ENCODE measurements around the gene CELSR2.
"Not testable (repeated sequence)": the region's sequence is repeated elsewhere in the genome, so short reads cannot be mapped to it uniquely, and the experiment has no call there.

Gene CELSR2

GRCh38 chr1:109281680-109282496 is 32.5 kb downstream of the CELSR2 start:
- no peak for DNase-seq

- no peak for DNase-seq
Measured at GRCh38 chr1:109282497-109282951, 33.2 kb downstream of the CELSR2 start.

GRCh38 chr1:109282952-109283747 is 33.8 kb downstream of the CELSR2 start, which contains the start of gene PSRC1:
TSS of gene PSRC1 (minus strand) at chr1:109283145.
- peak; percentile 92 to 94 for DNase-seq

GRCh38 chr1:109283748-109284600 is 34.6 kb downstream of the CELSR2 start:
- no peak for DNase-seq

- DNase-seq: not testable (repeated sequence)
Measured at GRCh38 chr1:109286762-109287161, 37.4 kb downstream of the CELSR2 start.

- DNase-seq: no peak
Measured at GRCh38 chr1:109290137-109290536, 40.8 kb downstream of the CELSR2 start.

- DNase-seq: no peak
Measured at GRCh38 chr1:109290998-109291397, 41.7 kb downstream of the CELSR2 start.

- DNase-seq: no peak
Measured at GRCh38 chr1:109292364-109292763, 43.0 kb downstream of the CELSR2 start.

GRCh38 chr1:109293026-109293425 is 43.7 kb downstream of the CELSR2 start:
- DNase-seq: no peak

GRCh38 chr1:109294481-109294880 is 45.1 kb downstream of the CELSR2 start:
- DNase-seq: no peak

GRCh38 chr1:109295712-109296415 is 46.5 kb downstream of the CELSR2 start:
- no peak for DNase-seq

GRCh38 chr1:109296782-109297181 is 47.4 kb downstream of the CELSR2 start:
- no peak for DNase-seq

- peak; percentile 18 to 31 for DNase-seq
Measured at GRCh38 chr1:109298666-109299557, 49.6 kb downstream of the CELSR2 start.

- DNase-seq: no peak
Measured at GRCh38 chr1:109299558-109300343, 50.4 kb downstream of the CELSR2 start.

- no peak for DNase-seq
Measured at GRCh38 chr1:109300650-109301151, 51.4 kb downstream of the CELSR2 start.

- DNase-seq: no peak
Measured at GRCh38 chr1:109301874-109302273, 52.5 kb downstream of the CELSR2 start.

GRCh38 chr1:109304226-109304920 is 55.0 kb downstream of the CELSR2 start:
- DNase-seq: no peak

- DNase-seq: not testable (repeated sequence)
Measured at GRCh38 chr1:109305991-109306390, 56.7 kb downstream of the CELSR2 start.

GRCh38 chr1:109306832-109307273 is 57.5 kb downstream of the CELSR2 start, which contains the start of gene MYBPHL:
TSS of gene MYBPHL (minus strand) at chr1:109307011. CDS start at chr1:109306991, 20 bp downstream.
- DNase-seq: no peak

Data from activated CD4-positive, alpha-beta T cell treated with anti-CD3 and anti-CD28 coated beads, Interleukin-2, amount 50 U/mL, for 48 hours (primary cell).